Suprapubic skin (tissue), 3 donors: Measurements from ENCODE around the gene SAMD15.

ENCODE experiments used
- EP300 ChIP-seq: sonication (generic); formaldehyde crosslinking; IDR thresholded peaks from one replicate; pipeline ENCODE4 v1.6.1; 2017; ENCODE audit warnings: antibody characterized with exemption
- POLR2A ChIP-seq, 2 donors: fragments of 450-650 bp; IDR thresholded peaks; one replicate each; pipeline ENCODE4 v1.6.1; 2017; ENCODE audit warnings: antibody characterized with exemption in 2 of 2, mild to moderate bottlenecking in 2 of 2, moderate library complexity in 2 of 2
- TF ChIP-seq, protein P1 (sequence below), 2 donors: fragments of 200-600 bp in 1 of 2; fragments of 450-650 bp in 1 of 2; sonication (generic) in 1 of 2; IDR thresholded peaks; one replicate each; pipeline ENCODE4 v1.5.1; 2016 to 2019; ENCODE audit warnings: antibody characterized with exemption in 2 of 2, mild to moderate bottlenecking in 1 of 2, moderate library complexity in 1 of 2

DNA sequence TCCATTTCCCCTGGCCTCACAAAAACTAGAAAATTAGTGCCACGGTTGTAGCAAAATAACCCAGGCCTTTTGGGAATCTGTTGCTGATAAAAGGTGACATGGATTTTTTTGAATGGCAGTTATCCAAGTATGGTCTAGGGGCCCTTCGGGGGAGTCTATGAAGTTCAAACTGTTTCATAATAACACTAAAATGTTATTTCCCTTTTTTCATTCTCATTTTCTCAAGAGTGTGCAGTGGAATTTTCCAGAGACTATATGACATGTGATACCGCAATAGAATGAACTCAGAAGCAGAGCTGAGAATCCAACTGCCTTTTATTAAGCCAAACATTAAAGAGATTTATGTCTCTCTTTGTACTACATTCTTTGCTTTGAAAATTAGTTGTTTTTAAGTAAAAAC is 29.4 kb upstream of the SAMD15 start:
- TF ChIP-seq, protein P1, sequence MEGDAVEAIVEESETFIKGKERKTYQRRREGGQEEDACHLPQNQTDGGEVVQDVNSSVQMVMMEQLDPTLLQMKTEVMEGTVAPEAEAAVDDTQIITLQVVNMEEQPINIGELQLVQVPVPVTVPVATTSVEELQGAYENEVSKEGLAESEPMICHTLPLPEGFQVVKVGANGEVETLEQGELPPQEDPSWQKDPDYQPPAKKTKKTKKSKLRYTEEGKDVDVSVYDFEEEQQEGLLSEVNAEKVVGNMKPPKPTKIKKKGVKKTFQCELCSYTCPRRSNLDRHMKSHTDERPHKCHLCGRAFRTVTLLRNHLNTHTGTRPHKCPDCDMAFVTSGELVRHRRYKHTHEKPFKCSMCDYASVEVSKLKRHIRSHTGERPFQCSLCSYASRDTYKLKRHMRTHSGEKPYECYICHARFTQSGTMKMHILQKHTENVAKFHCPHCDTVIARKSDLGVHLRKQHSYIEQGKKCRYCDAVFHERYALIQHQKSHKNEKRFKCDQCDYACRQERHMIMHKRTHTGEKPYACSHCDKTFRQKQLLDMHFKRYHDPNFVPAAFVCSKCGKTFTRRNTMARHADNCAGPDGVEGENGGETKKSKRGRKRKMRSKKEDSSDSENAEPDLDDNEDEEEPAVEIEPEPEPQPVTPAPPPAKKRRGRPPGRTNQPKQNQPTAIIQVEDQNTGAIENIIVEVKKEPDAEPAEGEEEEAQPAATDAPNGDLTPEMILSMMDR (IDR thresholded peaks at IDR 0.05) = no peak
- no peak for TF ChIP-seq POLR2A (IDR thresholded peaks at IDR 0.05)
- TF ChIP-seq EP300 = no peak
